Stimulated activated CD4-positive, alpha-beta T cell treated with anti-CD3 and anti-CD28 coated beads, TNF-alpha, amount 100 ng/mL, for 48 hours (primary cell): ENCODE results near the gene TERC.

Source experiments
- DNase-seq, 3 donors: peaks; one replicate each; pipeline ENCODE4 v3.0.0-alpha.2; 2020; ENCODE audit warnings: low read depth in 3 of 3

The TERC gene

DNA sequence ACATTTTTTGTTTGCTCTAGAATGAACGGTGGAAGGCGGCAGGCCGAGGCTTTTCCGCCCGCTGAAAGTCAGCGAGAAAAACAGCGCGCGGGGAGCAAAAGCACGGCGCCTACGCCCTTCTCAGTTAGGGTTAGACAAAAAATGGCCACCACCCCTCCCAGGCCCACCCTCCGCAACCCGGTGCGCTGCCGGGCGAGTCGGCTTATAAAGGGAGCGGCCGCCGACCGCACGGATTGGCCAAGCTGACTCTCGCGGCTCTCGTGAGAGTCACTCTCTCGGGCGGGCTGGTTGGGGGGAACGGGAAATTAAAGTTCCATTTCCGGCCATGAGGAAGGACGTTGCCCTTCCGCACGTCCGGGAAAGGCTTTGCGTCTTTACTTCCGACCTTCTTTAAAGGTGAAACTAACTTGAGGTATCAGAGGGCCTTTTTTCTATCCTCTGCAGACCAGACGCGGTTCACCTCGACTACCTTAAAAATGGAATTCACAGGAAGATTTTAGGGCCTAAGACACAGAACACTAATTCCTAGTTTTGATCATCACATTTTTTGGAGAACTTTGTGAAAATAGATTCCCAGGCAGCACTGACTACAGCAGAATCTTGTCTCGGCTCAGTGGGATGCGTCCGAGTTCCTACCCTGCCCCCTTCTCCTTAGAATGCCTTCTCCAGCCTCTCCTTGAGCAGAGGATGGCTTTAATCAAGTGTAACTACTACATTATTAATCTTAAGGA, at the start of gene TERC:
TERC (minus strand) TSS at position 179 of the 731 bp plus-strand sequence.
- DNase-seq: peak; percentile 81 to 87 (median 84)

GRCh38 chr3:169813757-169814517, 49.1 kb upstream of the TERC start:
- peak; percentile 40 to 69 (median 60) for DNase-seq

GRCh38 chr3:169813278-169813677, 48.4 kb upstream of the TERC start:
- DNase-seq: no peak

- DNase-seq: peak; percentile 50 to 73 (median 63)
Observed at GRCh38 chr3:169812332-169813235, 47.7 kb upstream of the TERC start, which contains the start of the genes LRRC34 and LRRIQ4. TSS of gene LRRC34 (minus strand) at chr3:169812904. CDS start at chr3:169812548, 356 bp downstream. TSS of gene LRRIQ4 (plus strand) at chr3:169812870. CDS start at chr3:169821922, 9,052 bp downstream.

DNA sequence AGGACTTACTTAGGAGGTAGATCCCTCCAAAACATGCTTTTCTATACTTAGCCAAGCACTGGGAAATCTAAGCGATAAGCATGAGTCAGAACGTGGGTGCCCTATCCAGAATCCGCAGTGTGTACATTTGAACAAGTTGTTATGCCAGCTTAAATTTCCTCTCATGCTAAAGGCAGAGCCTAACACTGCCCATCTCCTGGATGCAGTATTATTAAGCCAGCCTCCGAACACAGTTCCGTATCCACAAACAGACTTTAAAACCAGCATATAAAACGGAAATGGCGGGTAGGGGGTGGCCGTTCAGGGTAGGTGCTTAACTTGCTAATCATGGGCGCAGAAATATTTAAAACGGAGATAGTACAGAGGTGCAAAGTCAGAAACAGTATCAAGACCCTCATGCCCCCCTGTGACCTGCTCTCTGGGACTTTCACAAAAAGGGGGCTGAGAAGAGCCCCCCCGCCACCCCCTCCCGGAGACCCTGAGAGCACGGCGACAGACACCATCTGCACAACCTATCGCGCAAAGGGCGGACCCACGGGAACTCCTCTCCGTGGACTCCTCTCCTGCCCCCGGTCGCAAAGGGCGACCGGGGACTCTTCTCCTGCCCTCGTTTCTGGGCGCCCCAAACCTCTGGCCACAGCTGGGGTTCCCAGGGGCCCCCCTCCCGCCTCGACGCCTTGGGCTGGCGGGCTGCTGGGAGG, 46.9 kb upstream of the TERC start:
- DNase-seq: no peak

- DNase-seq: no peak
Observed at GRCh38 chr3:169809230-169809795, 44.5 kb upstream of the TERC start.

- no peak for DNase-seq
Observed at GRCh38 chr3:169804681-169805080, 39.8 kb upstream of the TERC start.

DNA sequence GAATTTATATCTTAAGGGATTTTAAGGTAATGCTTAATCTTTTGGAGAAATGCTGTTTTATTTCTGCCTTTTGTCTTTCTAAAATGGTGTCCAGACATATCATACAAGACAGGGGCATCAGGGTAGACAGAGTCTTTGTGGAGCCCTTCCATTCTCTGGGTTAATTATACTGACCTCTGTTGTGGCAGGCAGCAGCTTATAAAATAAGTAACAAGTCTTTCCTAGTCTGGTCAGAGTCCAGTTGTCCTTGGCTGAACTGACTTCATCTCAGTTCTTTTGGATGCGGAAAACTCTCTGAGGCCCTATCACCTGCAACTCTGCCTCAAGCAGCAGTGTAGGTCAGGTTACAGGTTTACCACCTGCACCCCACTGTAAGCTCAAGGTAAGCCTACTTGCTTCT, 27.5 kb upstream of the TERC start:
- DNase-seq: no peak

- DNase-seq: no peak
Observed at GRCh38 chr3:169790687-169791429, 26.0 kb upstream of the TERC start.

DNA sequence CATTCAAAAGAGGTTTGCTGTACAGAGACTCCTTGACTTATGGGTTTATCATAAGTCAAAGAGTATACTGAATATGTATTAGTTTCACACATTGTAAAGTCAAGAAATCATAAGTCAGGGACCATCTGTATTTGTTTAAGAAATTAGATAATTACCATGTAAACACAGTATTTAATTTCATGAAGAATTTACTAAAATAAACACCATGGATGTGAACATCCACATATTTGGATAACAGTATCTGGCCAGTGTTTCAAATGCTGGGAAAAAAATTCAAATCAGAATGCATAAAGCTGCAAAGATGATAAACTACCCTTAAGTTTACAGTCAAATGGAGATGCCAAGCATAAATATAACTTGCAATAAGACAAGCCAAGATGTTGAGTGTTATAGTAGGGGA, 25.4 kb upstream of the TERC start:
- DNase-seq: no peak

GRCh38 chr3:169787791-169788190, 22.9 kb upstream of the TERC start:
- DNase-seq: no peak

DNA sequence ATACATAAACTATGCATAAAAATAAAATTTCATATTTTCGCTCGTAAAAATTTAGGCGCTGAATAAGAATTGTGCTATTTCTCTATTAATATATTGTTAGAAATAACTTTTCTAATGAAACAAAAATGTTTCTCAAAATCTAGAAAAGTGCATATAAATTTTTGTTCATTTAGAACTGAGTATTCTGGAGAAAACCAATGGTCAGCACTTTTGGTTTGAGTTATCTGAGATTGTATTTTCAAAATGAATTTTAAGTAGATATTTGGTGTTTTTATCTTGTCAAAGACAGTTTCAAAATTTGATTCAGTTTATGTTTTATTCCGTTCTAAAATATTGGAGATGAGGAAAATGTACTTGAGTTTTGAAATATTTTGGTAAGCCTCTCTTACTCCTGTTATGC, 22.3 kb upstream of the TERC start:
- DNase-seq: no peak

- no peak for DNase-seq
Observed at GRCh38 chr3:169781209-169781855, 16.5 kb upstream of the TERC start.

- no peak for DNase-seq
Observed at GRCh38 chr3:169780742-169781141, 15.9 kb upstream of the TERC start.

- no peak for DNase-seq
Observed at GRCh38 chr3:169777822-169778221, 13.0 kb upstream of the TERC start.

DNA sequence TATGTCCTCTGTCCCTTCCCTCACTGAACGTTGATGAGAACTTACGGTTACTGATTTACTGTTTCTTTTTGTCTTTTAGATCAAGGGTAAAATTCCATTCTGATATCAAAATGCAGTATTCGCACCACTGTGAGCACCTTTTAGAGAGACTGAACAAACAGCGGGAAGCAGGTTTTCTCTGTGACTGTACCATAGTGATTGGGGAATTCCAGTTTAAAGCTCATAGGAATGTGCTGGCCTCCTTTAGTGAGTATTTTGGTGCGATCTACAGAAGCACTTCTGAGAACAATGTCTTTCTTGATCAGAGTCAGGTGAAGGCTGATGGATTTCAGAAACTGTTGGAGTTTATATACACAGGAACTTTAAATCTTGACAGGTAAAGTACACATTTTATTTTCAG, 9.3 kb upstream of the TERC start:
- no peak for DNase-seq

DNA sequence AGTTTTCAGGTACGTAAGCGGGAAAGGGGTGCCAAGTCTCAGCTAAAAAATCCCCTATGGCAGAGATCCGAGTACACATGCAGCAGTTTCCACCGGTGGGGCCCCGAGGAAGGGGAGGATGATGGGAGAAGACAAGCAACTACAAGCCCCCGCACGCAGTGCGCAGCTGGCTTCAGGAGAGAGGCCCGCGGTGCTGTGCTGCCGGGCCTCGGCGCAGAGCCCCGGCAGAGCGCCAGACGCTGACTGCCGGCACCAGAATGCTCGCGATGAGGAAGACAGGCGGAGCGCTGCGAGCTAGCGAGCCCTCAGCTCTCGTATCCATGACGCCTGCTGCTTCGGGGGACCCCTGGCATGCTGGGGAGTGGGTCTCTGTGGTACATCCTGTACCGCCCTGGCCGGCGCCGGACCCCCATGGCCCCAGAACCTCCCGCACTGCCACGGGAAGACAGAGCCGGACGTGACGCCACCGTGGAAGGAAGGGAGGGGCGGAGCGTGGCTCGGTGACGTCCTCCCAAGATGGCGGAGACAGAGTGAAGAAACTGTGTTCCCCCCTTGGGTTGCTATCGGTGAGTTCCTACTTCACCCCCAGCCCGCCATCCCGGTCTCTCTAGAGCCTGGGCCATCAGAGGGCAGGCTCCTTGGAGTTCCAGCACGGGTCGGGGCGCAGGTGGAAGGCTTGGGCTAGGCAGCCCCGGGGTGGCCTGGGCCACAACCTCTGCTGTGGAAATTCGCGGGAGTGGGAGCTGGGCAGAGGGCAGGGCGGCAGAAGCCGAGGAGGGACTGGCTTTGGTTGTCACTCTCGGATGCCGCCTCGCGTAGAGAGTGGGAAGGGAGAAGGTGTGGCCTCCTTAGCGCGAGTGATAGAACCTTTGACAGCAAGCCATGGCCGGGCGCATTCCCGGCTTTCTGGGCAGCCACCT, 8.3 kb upstream of the TERC start, which contains the start of gene MYNN:
MYNN (plus strand) TSS at position 500 of the 920 bp plus-strand sequence. CDS start 900 bp downstream, outside the sequence.
- DNase-seq: peak; percentile 74 to 89 (median 83)

- peak in 1 of 3 donors; percentile 46 for DNase-seq
Observed at GRCh38 chr3:169772305-169772896, 7.5 kb upstream of the TERC start.
